ENCODE data around the gene TMEM123. TPM values are rescaled to one million over a fixed set of nuclear protein-coding genes. Genes with fewer than 3 reads are reported as not detected.

The TMEM123 gene
- polyA plus RNA-seq, 1 experiment, result 200 TPM

- TF ChIP-seq, protein P1, sequence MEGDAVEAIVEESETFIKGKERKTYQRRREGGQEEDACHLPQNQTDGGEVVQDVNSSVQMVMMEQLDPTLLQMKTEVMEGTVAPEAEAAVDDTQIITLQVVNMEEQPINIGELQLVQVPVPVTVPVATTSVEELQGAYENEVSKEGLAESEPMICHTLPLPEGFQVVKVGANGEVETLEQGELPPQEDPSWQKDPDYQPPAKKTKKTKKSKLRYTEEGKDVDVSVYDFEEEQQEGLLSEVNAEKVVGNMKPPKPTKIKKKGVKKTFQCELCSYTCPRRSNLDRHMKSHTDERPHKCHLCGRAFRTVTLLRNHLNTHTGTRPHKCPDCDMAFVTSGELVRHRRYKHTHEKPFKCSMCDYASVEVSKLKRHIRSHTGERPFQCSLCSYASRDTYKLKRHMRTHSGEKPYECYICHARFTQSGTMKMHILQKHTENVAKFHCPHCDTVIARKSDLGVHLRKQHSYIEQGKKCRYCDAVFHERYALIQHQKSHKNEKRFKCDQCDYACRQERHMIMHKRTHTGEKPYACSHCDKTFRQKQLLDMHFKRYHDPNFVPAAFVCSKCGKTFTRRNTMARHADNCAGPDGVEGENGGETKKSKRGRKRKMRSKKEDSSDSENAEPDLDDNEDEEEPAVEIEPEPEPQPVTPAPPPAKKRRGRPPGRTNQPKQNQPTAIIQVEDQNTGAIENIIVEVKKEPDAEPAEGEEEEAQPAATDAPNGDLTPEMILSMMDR (IDR thresholded peaks at IDR 0.05; ENCODE audit: insufficient read depth, low read depth, low read length), result no peak
- ChIA-PET POLR2A (no interaction called here), CTCF (interaction anchor here (0.7 kb wide), 1 partner anchor 19 kb away, joined by 3 read pairs; no protein-coding TSS in a partner anchor)
- Histone ChIP-seq H3K27me3 (ENCODE audit: control insufficient read depth, insufficient read depth, low read length) (no peaks in the 10 kb centered on the region), H3K4me3 (ENCODE audit: low read depth, low read length) (no peak overlapping the region), H3K36me3 (ENCODE audit: control insufficient read depth, insufficient read depth, low read length) (no peaks in the 10 kb centered on the region)
- no peak for DNase-seq (ENCODE audit: low read depth)
These were observed 4.6 kb upstream of the TMEM123 start for GRCh38 chr11:102457056-102457677.

DNA sequence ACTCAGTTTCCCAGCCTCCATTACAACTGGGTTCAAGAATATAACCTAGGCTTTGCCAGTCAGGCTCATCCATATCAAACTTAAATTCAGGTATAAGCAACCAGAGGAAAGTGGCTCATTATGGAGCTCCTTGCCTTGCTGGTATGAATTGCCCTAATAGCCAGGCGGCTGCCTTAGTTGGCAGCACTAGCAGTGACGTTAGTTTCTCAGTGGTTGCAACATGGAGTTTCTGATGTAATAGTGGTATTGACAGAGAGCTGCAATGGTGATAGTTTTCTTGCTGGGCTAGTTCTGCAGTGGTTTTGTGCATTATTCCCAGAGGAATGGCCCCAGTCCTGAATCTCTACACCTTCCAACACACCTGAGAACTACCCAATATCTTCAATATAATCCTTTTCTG lies 3.8 kb upstream of the TMEM123 start:
- no peak for DNase-seq (ENCODE audit: low read depth)
- Histone ChIP-seq H3K36me3 (ENCODE audit: control insufficient read depth, insufficient read depth, low read length) (no peaks in the 10 kb centered on the region), H3K27me3 (ENCODE audit: control insufficient read depth, insufficient read depth, low read length) (no peaks in the 10 kb centered on the region), H3K4me3 (ENCODE audit: low read depth, low read length) (no peak overlapping the region)
- ChIA-PET POLR2A (no interaction called here), CTCF (interaction anchor here (1.3 kb wide), 1 partner anchor 66 kb away, joined by 4 read pairs; no protein-coding TSS in a partner anchor)
- TF ChIP-seq, protein P1 (IDR thresholded peaks at IDR 0.05; ENCODE audit: insufficient read depth, low read depth, low read length), result no peak

- TF ChIP-seq, protein P1 (IDR thresholded peaks at IDR 0.05; ENCODE audit: insufficient read depth, low read depth, low read length), result no peak
- H3K4me3 ChIP-seq (ENCODE audit: low read depth, low read length), result no peak overlapping the region
- CTCF ChIA-PET, result no interaction called here
- H3K27me3 ChIP-seq (ENCODE audit: control insufficient read depth, insufficient read depth, low read length), result no peaks in the 10 kb centered on the region
- no peak for DNase-seq (ENCODE audit: low read depth)
- POLR2A ChIA-PET, result no interaction called here
- H3K36me3 ChIP-seq (ENCODE audit: control insufficient read depth, insufficient read depth, low read length), result no peaks in the 10 kb centered on the region
These were observed 1.4 kb upstream of the TMEM123 start for GRCh38 chr11:102453921-102454320.

DNA sequence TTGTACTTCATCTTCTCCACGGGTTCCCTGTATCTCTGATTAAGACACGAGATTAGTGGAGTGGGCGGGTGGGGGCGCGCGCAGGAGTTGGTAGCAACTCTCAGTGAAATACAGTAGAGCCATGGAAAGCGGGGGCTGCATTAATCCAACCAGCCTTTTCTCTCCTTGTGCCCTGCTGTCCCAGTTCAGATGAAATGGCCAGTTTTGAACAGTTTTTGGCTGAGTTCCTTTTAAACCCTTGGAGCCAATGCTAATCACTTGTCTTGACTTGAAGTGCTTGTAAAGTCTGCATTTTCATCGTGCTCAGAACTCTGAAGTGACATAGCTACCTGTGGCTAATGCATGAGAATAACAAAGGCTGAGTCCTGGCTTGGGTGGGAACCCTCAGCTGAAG lies 734 bp upstream of the TMEM123 start:
- TF ChIP-seq, protein P1 (IDR thresholded peaks at IDR 0.05; ENCODE audit: insufficient read depth, low read depth, low read length), result no peak
- no peak for DNase-seq (ENCODE audit: low read depth)
- POLR2A ChIA-PET, result no interaction called here
- Histone ChIP-seq H3K36me3 (ENCODE audit: control insufficient read depth, insufficient read depth, low read length) (no peaks in the 10 kb centered on the region), H3K4me3 (ENCODE audit: low read depth, low read length) (peak overlapping the region; percentile 92), H3K27me3 (ENCODE audit: control insufficient read depth, insufficient read depth, low read length) (no peaks in the 10 kb centered on the region)
- CTCF ChIA-PET, result interaction anchor here (0.9 kb wide), 1 partner anchor 170 kb away, joined by 3 read pairs; no protein-coding TSS in a partner anchor

DNA sequence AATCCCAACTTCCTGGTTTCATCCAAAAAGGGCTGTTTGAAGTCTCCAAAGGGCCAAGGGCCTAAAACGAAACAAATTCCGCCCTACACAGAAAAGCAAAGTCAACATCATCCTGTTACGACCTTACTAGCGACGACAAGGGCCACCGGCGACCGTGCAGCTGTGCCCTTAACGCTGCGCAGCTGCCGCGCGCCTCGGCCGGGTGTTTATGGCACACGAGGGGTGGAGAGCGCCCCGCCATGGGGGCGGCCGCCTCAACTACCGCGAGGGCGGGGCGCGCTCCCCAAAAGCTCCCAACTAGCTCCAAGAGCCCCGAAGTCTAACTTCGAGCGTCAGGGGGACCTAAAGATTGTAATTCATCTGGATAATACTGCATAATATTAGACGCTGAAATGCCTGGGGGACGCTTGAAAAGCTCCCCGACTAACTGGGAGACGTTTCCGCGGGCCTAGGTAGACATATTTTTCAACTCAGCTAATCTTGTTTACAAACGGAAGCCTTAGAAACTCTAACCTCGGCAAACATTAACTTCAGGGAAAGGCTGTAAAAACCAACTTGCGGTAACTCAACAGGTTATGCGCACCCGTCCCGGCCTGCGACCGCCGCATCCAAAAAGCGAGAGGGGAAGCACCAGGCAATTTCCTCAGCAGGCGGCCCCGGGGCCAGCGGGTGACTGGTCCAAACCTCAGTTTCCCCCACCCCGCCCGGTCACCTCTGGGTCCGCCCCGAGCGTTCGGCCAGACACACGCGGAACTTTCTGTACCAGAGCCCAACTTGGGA lies 694 bp downstream of the TMEM123 start:
- no peak for DNase-seq (ENCODE audit: low read depth)
- Histone ChIP-seq H3K4me3 (ENCODE audit: low read depth, low read length) (peak overlapping the region; percentile 92), H3K27me3 (ENCODE audit: control insufficient read depth, insufficient read depth, low read length) (no peaks in the 10 kb centered on the region), H3K36me3 (ENCODE audit: control insufficient read depth, insufficient read depth, low read length) (no peaks in the 10 kb centered on the region)
- TF ChIP-seq, protein P1 (IDR thresholded peaks at IDR 0.05; ENCODE audit: insufficient read depth, low read depth, low read length), result peak; percentile 34; the same call in 1 of the 2 replicates
- ChIA-PET POLR2A (no interaction called here), CTCF (interaction anchor here (1.3 to 1.8 kb wide), 2 partner anchors 61 to 110 kb away, joined by 4 to 9 read pairs; no protein-coding TSS in a partner anchor)

Data from BJ (cell line).